ENCODE data around the gene SLC44A3. TPM values are rescaled to one million over a fixed set of nuclear protein-coding genes. Genes with fewer than 3 reads are reported as not detected.

Gene SLC44A3
- total RNA-seq, 4 donors from 2014 or later: 4.0 to 6.7 (median 5.4) TPM

GRCh38 chr1:94919241-94920030 lies 99.3 kb downstream of the SLC44A3 start:
- H3K4me1 ChIP-seq: peaks cover 39 to 66% of the 10 kb centered on the region in 2 donors
- H3K4me3 ChIP-seq (replicated peaks in 1 of 3): no peak overlapping the region
- peak overlapping the region in 2 of 3 donors; percentile 25 to 98 for H3K27ac ChIP-seq

GRCh38 chr1:94920061-94920460 lies 99.9 kb downstream of the SLC44A3 start:
- Histone ChIP-seq H3K27me3 (no peaks in the 10 kb centered on the region), H3K36me3 (no peaks in the 10 kb centered on the region), H3K4me3 (replicated peaks in 1 of 3) (no peak overlapping the region), H3K9me3 (no peaks in the 10 kb centered on the region), H3K4me1 (peaks cover 46 to 69% of the 10 kb centered on the region in 2 donors), H3K27ac (peak overlapping the region; percentile 17 to 98 (median 25))
- TF ChIP-seq CTCF (IDR thresholded peaks at IDR 0.05) (no peak), POLR2A (IDR thresholded peaks at IDR 0.05) (no peak)
- WGBS, 2 donors: 69 to 75% methylated on average over 3 of the region's 3 CpGs
- intact Hi-C loops (cut with DNase I): no loop called here
- no peak for DNase-seq

More at GRCh38 chr1:94919241-94920030, 99.3 kb downstream of the SLC44A3 start:
- TF ChIP-seq CTCF (IDR thresholded peaks at IDR 0.05) (no peak), POLR2A (IDR thresholded peaks at IDR 0.05) (no peak)
- H3K27me3 ChIP-seq: no peaks in the 10 kb centered on the region
- H3K9me3 ChIP-seq: no peaks in the 10 kb centered on the region
- H3K36me3 ChIP-seq: no peaks in the 10 kb centered on the region
- intact Hi-C loops (cut with DNase I): no loop called here
- WGBS, 2 donors: 72 to 76% methylated on average over 4 of the region's 4 CpGs
- DNase-seq: no peak

- TF ChIP-seq CTCF (IDR thresholded peaks at IDR 0.05) (no peak), POLR2A (IDR thresholded peaks at IDR 0.05) (no peak)
- DNase-seq: no peak
- peaks cover 47 to 65% of the 10 kb centered on the region in 2 donors for H3K4me1 ChIP-seq
- 93 to 96% methylated on average over 1 of the region's 1 CpG for WGBS, 2 donors
- no peaks in the 10 kb centered on the region for H3K27me3 ChIP-seq
- intact Hi-C loops (cut with DNase I): no loop called here
- no peak overlapping the region for H3K4me3 ChIP-seq (replicated peaks in 1 of 3)
- no peaks in the 10 kb centered on the region for H3K9me3 ChIP-seq
- H3K27ac ChIP-seq: peak overlapping the region; percentile 92 to 99 (median 98)
- no peaks in the 10 kb centered on the region for H3K36me3 ChIP-seq
Observed at GRCh38 chr1:94921977-94922376, 101.8 kb downstream of the SLC44A3 start.

GRCh38 chr1:94922761-94923331 lies 102.7 kb downstream of the SLC44A3 start:
- Histone ChIP-seq H3K9me3 (no peaks in the 10 kb centered on the region), H3K4me3 (replicated peaks in 1 of 3) (no peak overlapping the region), H3K27ac (peak overlapping the region; percentile 92 to 99 (median 98)), H3K27me3 (no peaks in the 10 kb centered on the region), H3K4me1 (peaks cover 47 to 60% of the 10 kb centered on the region in 2 donors), H3K36me3 (no peaks in the 10 kb centered on the region)
- peak; percentile 37 to 43 for DNase-seq
- whole genome bisulfite sequencing, 2 donors: 28 to 32% methylated on average over 8 of the region's 8 CpGs
- intact Hi-C loops (cut with DNase I): no loop called here
- TF ChIP-seq CTCF (IDR thresholded peaks at IDR 0.05) (no peak), POLR2A (IDR thresholded peaks at IDR 0.05) (peak in 1 of 2 donors; percentile 16)

- Histone ChIP-seq H3K4me3 (replicated peaks in 1 of 3) (peak overlapping the region in 2 of 3 donors; percentile 42 to 97), H3K9me3 (no peaks in the 10 kb centered on the region), H3K27me3 (no peaks in the 10 kb centered on the region), H3K27ac (peak overlapping the region; percentile 92 to 99 (median 98)), H3K36me3 (no peaks in the 10 kb centered on the region), H3K4me1 (peaks cover 50 to 67% of the 10 kb centered on the region in 2 donors)
- 6 to 16% methylated on average over 2 of the region's 2 CpGs for WGBS, 2 donors
- TF ChIP-seq CTCF (IDR thresholded peaks at IDR 0.05): no peak
- no peak for TF ChIP-seq POLR2A (IDR thresholded peaks at IDR 0.05)
- intact Hi-C loops (cut with DNase I): loop anchor here (5.0 kb wide), 1 partner anchor 117 kb away; no protein-coding TSS in a partner anchor
- DNase-seq: no peak
Observed at GRCh38 chr1:94925004-94925403, 104.8 kb downstream of the SLC44A3 start.
